ENCODE data around the gene DCST2. TPM values are rescaled to one million over a fixed set of nuclear protein-coding genes. Genes with fewer than 3 reads are reported as not detected.
A peak's percentile ranks its signal among the peaks of the same experiment; 100 is the strongest.

DCST2 gene
- total RNA-seq, 1 donor from 2014 or later = not detected

DNA sequence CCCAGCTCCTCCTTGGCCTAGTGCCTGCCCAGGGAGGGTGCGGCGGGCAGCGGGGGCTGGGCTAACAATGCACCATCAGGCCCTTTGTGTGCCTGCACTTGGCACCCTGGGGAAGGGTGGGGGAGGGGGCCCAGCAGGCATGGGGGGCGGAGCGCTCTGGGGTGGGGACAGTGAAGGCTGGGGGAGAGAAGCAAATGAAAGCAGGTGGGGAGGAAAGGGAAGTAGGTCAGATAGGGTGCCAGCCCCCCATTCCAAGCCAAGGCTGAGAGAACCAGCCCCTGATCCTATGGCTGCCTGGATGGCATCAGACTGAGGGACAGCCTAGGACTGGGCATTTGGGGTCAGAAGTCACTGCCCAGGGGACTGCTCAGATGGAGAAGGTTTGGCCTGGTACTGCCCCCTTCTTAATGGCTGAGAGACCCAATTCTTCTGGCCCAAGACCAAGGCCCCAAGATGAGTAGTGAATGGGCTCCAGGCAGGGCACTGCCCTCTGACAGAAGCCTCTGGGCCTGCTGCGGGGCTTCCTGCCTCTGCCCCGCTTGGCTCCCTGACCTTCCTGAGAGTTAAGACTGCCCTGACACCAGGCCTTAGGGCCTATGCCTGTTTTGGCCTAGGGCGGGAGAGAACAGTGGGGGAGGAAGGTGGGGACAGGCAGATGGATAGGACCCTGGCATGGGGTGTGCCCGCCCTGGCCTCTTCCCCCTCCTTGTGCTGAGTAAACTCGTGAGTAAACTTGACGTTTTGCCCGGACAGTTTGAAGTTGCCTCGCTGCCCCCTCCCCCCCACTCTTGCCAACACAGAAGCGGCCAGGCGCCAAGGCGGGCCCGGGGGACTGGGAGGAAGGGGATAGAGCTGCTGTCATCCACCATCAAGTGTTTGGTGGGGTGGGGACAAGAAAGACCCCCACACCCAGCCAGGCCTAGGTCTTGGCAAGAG, 28.2 kb downstream of the DCST2 start:
- Histone ChIP-seq H3K36me3 (ENCODE audit: control insufficient read depth, insufficient read depth, low read length) (no peaks in the 10 kb centered on the region), H3K27me3 (ENCODE audit: control insufficient read depth, insufficient read depth, low read length) (no peaks in the 10 kb centered on the region), H3K4me3 (ENCODE audit: low read depth, low read length) (no peak overlapping the region)
- TF ChIP-seq, protein P1, sequence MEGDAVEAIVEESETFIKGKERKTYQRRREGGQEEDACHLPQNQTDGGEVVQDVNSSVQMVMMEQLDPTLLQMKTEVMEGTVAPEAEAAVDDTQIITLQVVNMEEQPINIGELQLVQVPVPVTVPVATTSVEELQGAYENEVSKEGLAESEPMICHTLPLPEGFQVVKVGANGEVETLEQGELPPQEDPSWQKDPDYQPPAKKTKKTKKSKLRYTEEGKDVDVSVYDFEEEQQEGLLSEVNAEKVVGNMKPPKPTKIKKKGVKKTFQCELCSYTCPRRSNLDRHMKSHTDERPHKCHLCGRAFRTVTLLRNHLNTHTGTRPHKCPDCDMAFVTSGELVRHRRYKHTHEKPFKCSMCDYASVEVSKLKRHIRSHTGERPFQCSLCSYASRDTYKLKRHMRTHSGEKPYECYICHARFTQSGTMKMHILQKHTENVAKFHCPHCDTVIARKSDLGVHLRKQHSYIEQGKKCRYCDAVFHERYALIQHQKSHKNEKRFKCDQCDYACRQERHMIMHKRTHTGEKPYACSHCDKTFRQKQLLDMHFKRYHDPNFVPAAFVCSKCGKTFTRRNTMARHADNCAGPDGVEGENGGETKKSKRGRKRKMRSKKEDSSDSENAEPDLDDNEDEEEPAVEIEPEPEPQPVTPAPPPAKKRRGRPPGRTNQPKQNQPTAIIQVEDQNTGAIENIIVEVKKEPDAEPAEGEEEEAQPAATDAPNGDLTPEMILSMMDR (IDR thresholded peaks at IDR 0.05; ENCODE audit: insufficient read depth, low read length, poor library complexity, severe bottlenecking) = no peak
- no peak for DNase-seq (ENCODE audit: low read depth)

GRCh38 chr1:155004352-155005075, 29.1 kb downstream of the DCST2 start:
- TF ChIP-seq, protein P1 (IDR thresholded peaks at IDR 0.05; ENCODE audit: insufficient read depth, low read length, poor library complexity, severe bottlenecking) = no peak

GRCh38 chr1:155003766-155004351, 29.7 kb downstream of the DCST2 start:
- no peak for DNase-seq (ENCODE audit: low read depth)
- Histone ChIP-seq H3K4me3 (ENCODE audit: low read depth, low read length) (peak overlapping the region; percentile 94), H3K27me3 (ENCODE audit: control insufficient read depth, insufficient read depth, low read length) (no peaks in the 10 kb centered on the region), H3K36me3 (ENCODE audit: control insufficient read depth, insufficient read depth, low read length) (no peaks in the 10 kb centered on the region)
- TF ChIP-seq, protein P1 (IDR thresholded peaks at IDR 0.05; ENCODE audit: insufficient read depth, low read length, poor library complexity, severe bottlenecking) = no peak

More at GRCh38 chr1:155004352-155005075, 29.1 kb downstream of the DCST2 start:
- H3K27me3 ChIP-seq (ENCODE audit: control insufficient read depth, insufficient read depth, low read length) = no peaks in the 10 kb centered on the region
- H3K36me3 ChIP-seq (ENCODE audit: control insufficient read depth, insufficient read depth, low read length) = no peaks in the 10 kb centered on the region
- DNase-seq (ENCODE audit: low read depth) = no peak
- H3K4me3 ChIP-seq (ENCODE audit: low read depth, low read length) = peak overlapping the region; percentile 94

- Histone ChIP-seq H3K4me3 (ENCODE audit: low read depth, low read length) (peak overlapping the region; percentile 94), H3K36me3 (ENCODE audit: control insufficient read depth, insufficient read depth, low read length) (no peaks in the 10 kb centered on the region), H3K27me3 (ENCODE audit: control insufficient read depth, insufficient read depth, low read length) (no peaks in the 10 kb centered on the region)
- no peak for DNase-seq (ENCODE audit: low read depth)
- TF ChIP-seq, protein P1 (IDR thresholded peaks at IDR 0.05; ENCODE audit: insufficient read depth, low read length, poor library complexity, severe bottlenecking) = no peak
These were observed 30.3 kb downstream of the DCST2 start for GRCh38 chr1:155003227-155003765.

- DNase-seq (ENCODE audit: low read depth) = no peak
- TF ChIP-seq, protein P1 (IDR thresholded peaks at IDR 0.05; ENCODE audit: insufficient read depth, low read length, poor library complexity, severe bottlenecking) = no peak
- Histone ChIP-seq H3K4me3 (ENCODE audit: low read depth, low read length) (peak within 1 kb of the TSS; percentile 94), H3K27me3 (ENCODE audit: control insufficient read depth, insufficient read depth, low read length) (no peaks in the 10 kb centered on the region), H3K36me3 (ENCODE audit: control insufficient read depth, insufficient read depth, low read length) (no peaks in the 10 kb centered on the region)
These were observed 30.9 kb downstream of the DCST2 start, which contains the start of gene ZBTB7B for GRCh38 chr1:155002464-155003226. TSS of gene ZBTB7B (plus strand) at chr1:155002802. CDS start at chr1:155014661, 11,859 bp downstream.

Data from kidney epithelial cell (primary cell).